ENCODE data around the gene SLC25A39.

GRCh38 chr17:44361292-44362260 lies 37.0 kb upstream of the SLC25A39 start:
- TF ChIP-seq POLR2AphosphoS5 (IDR thresholded peaks at IDR 0.05; ENCODE audit: insufficient read depth in 1 of 2, low read depth in 1 of 2) (no peak), CTCF (IDR thresholded peaks at IDR 0.05) (no peak)

Data from vagina (tissue), 2 donors.